ENCODE results near the gene ARHGEF17. TPM values are rescaled to one million over a fixed set of nuclear protein-coding genes. Genes with fewer than 3 reads are reported as not detected.
A peak's percentile ranks its signal among the peaks of the same experiment; 100 is the strongest.

Gene ARHGEF17
- total and polyA plus RNA-seq, 2 of the 8 experiments (the other 6 are each of a cell fraction or from before 2014, with no cell fraction given) = 11.3 to 14.6 TPM

DNA sequence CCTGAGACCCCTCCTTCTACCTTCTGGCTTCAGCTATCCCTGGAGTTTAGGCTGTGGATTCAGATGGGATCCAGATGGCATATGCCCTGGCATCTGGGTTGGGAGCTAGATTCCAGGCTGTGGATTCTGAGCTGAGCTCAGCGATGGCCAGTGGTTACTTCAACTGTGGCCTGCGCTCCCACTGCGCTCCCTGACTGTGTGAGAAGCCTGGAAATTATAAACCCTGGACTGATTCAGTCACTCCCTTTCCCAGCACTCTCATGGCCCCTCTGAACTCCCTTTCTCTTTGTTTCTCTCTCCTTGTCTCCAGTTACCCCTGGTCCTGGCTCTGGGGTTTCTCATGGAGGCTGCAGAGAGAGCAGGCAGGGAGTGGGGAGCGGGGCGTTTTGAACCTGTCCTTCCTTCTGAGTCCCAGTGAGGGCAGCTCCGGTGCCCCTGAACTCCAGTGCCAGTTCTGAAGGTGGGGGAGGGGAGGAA, 4.8 kb downstream of the ARHGEF17 start:
- peak overlapping the region; percentile 15; the same call in 1 of the 2 replicates for H2AK5ac ChIP-seq (ENCODE audit: low read depth, low read length)
- H3K23ac ChIP-seq (ENCODE audit: insufficient read length) = no peak overlapping the region
- no peak overlapping the region for H2BK15ac ChIP-seq (ENCODE audit: low read length)
- H4K91ac ChIP-seq (replicated peaks; ENCODE audit: insufficient read length, low read length) = no peak overlapping the region
- H3K79me1 ChIP-seq (ENCODE audit: low read depth, low read length) = peaks cover 7% of the 10 kb centered on the region
- 93% methylated on average over 3 of the region's 6 CpGs; no CpG with 5 or more reads in 1 of the 2 experiments for WGBS, 2 experiments (ENCODE audit: extremely low coverage in 1 of 2, insufficient coverage in 1 of 2, insufficient read length in 1 of 2, insufficient replicate concordance in 2 of 2, low coverage in 1 of 2, low lambda C conversion rate in 2 of 2, missing lambda C conversion rate in 1 of 2)
- H3K23me2 ChIP-seq (ENCODE audit: low read depth, low read length) = peaks cover 16% of the 10 kb centered on the region
- H3K4ac ChIP-seq (replicated peaks; ENCODE audit: insufficient read length, low read depth, low read length) = no peak overlapping the region
- H4K20me1 ChIP-seq (replicated peaks in 1 of 2; ENCODE audit: control insufficient read depth in 1 of 2, insufficient read depth in 2 of 2, low read length in 2 of 2) = peaks cover 18 to 35% of the 10 kb centered on the region in 2 experiments
- no peak overlapping the region for H2BK20ac ChIP-seq (ENCODE audit: low read length)
- no peak for FAIRE-seq
- H3K4me3 ChIP-seq (ENCODE audit: extremely low read depth in 1 of 4, insufficient read depth in 2 of 4, low read depth in 3 of 4, low read length in 4 of 4) = no peak overlapping the region
- H3K18ac ChIP-seq (ENCODE audit: extremely low read depth, low read length) = no peak overlapping the region; the same call in 1 of the 2 replicates
- H3K79me2 ChIP-seq (ENCODE audit: control insufficient read depth in 1 of 2, insufficient read depth in 2 of 2, low read length in 2 of 2) = no peaks in the 10 kb centered on the region
- H3K36me3 ChIP-seq (ENCODE audit: control insufficient read depth in 2 of 4, insufficient read depth in 4 of 4, low read length in 3 of 4) = no peaks in the 10 kb centered on the region
- H3K9ac ChIP-seq (replicated peaks in 1 of 4; ENCODE audit: extremely low read depth in 1 of 4, low read depth in 3 of 4, low read length in 3 of 4) = no peak overlapping the region; a peak in 1 of 7 replicates
- POLR2A ChIA-PET (ENCODE audit: partially characterized antibody) = interaction anchor here (0.8 to 1.7 kb wide), 2 partner anchors 15 to 18 kb away, joined by 3 read pairs; no protein-coding TSS in a partner anchor
- no peak overlapping the region for H3K27ac ChIP-seq (ENCODE audit: low read depth, low read length)
- no peak overlapping the region for H3K4me2 ChIP-seq (ENCODE audit: insufficient read depth in 1 of 2, low read depth in 2 of 2, low read length in 2 of 2)
- H3K27me3 ChIP-seq (replicated peaks in 1 of 4; ENCODE audit: control insufficient read depth in 3 of 4, extremely low read depth in 1 of 4, insufficient read depth in 3 of 4, low read length in 3 of 4) = peaks cover 0 to 30% (median 20%) of the 10 kb centered on the region in 4 experiments; a peak in 5 of 7 replicates
- H4K5ac ChIP-seq (ENCODE audit: insufficient read length, low read depth, low read length) = no peak overlapping the region
- no peak overlapping the region for H2BK120ac ChIP-seq (replicated peaks; ENCODE audit: low read depth, low read length)
- H2BK5ac ChIP-seq (ENCODE audit: low read depth, low read length) = no peak overlapping the region
- no peaks in the 10 kb centered on the region for H3K9me3 ChIP-seq (ENCODE audit: insufficient read depth in 2 of 2, low read depth in 1 of 2, low read length in 1 of 2)
- no peak overlapping the region for H2AFZ ChIP-seq (ENCODE audit: low read length)
- H3K56ac ChIP-seq (replicated peaks; ENCODE audit: insufficient read length, low read depth, low read length) = no peak overlapping the region
- peaks cover 0 to 17% (median 8%) of the 10 kb centered on the region in 4 experiments; a peak in 6 of 7 replicates for H3K4me1 ChIP-seq (replicated peaks in 1 of 4; ENCODE audit: control insufficient read depth in 3 of 4, insufficient read depth in 4 of 4, low read length in 3 of 4)
- no peak for DNase-seq (ENCODE audit: low read depth in 1 of 2, low spot score in 2 of 2)
- no peak overlapping the region for H4K8ac ChIP-seq (ENCODE audit: extremely low read depth, insufficient read depth, low read length)
- CTCF ChIA-PET (ENCODE audit: partially characterized antibody) = interaction anchor here (1.7 to 25.1 kb wide), 5 partner anchors 12 to 46 kb away, joined by 5 to 383 read pairs (median 233); no protein-coding TSS in a partner anchor
- no peak overlapping the region for H3K14ac ChIP-seq (ENCODE audit: insufficient read length)
- H2BK12ac ChIP-seq (ENCODE audit: low read depth, low read length) = no peak overlapping the region
- TF ChIP-seq RBBP5 (IDR thresholded peaks at IDR 0.05; ENCODE audit: borderline replicate concordance, low read depth, low read length) (no peak), USF2 (IDR thresholded peaks at IDR 0.05; ENCODE audit: low read length) (no peak), SRF (IDR thresholded peaks at IDR 0.05; ENCODE audit: low read depth, low read length) (no peak), CHD1 (IDR thresholded peaks at IDR 0.05; ENCODE audit: low read depth, low read length) (no peak), SIRT6 (IDR thresholded peaks at IDR 0.05; ENCODE audit: low read length) (no peak), SIX5 (IDR thresholded peaks at IDR 0.05; ENCODE audit: low read depth, low read length) (no peak), RAD21 (IDR thresholded peaks at IDR 0.05 in 1 of 2, conservative IDR thresholded peaks at IDR 0.05 in 1 of 2; ENCODE audit: low read depth in 2 of 2, low read length in 2 of 2) (no peak), GABPA (IDR thresholded peaks at IDR 0.05; ENCODE audit: borderline replicate concordance, insufficient read depth, low read length) (no peak)
- TF ChIP-seq, protein P1, sequence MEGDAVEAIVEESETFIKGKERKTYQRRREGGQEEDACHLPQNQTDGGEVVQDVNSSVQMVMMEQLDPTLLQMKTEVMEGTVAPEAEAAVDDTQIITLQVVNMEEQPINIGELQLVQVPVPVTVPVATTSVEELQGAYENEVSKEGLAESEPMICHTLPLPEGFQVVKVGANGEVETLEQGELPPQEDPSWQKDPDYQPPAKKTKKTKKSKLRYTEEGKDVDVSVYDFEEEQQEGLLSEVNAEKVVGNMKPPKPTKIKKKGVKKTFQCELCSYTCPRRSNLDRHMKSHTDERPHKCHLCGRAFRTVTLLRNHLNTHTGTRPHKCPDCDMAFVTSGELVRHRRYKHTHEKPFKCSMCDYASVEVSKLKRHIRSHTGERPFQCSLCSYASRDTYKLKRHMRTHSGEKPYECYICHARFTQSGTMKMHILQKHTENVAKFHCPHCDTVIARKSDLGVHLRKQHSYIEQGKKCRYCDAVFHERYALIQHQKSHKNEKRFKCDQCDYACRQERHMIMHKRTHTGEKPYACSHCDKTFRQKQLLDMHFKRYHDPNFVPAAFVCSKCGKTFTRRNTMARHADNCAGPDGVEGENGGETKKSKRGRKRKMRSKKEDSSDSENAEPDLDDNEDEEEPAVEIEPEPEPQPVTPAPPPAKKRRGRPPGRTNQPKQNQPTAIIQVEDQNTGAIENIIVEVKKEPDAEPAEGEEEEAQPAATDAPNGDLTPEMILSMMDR (IDR thresholded peaks at IDR 0.05; ENCODE audit: control extremely low read depth in 1 of 3, insufficient read depth in 1 of 3, low read depth in 1 of 3, low read length in 3 of 3) = no peak

All from H1 (cell line).